Activated CD8-positive, alpha-beta memory T cell treated with anti-CD3 and anti-CD28 coated beads for 1 hour (primary cell): ENCODE data around the gene LTBP1.
"Not testable (repeated sequence)": the region's sequence is repeated elsewhere in the genome, so short reads cannot be mapped to it uniquely, and the experiment has no call there.

Experiments used
- DNase-seq, 2 donors: peaks; one replicate each; pipeline ENCODE4 v3.0.0-alpha.2; 2020; ENCODE audit warnings: low read depth in 1 of 2; ENCODE audit errors: extremely low read depth in 1 of 2

LTBP1 gene

GRCh38 chr2:33134086-33134771, 187.5 kb downstream of the LTBP1 start:
- no peak for DNase-seq

GRCh38 chr2:33134791-33135560, 188.2 kb downstream of the LTBP1 start:
- no peak for DNase-seq

- DNase-seq, result no peak
Measured at GRCh38 chr2:33135645-33136044, 188.9 kb downstream of the LTBP1 start.

- DNase-seq, result no peak
Measured at GRCh38 chr2:33136056-33136455, 189.3 kb downstream of the LTBP1 start.

GRCh38 chr2:33136566-33136965, 189.8 kb downstream of the LTBP1 start:
- no peak for DNase-seq

- no peak for DNase-seq
Measured at GRCh38 chr2:33137331-33137730, 190.6 kb downstream of the LTBP1 start.

GRCh38 chr2:33139949-33140348, 193.2 kb downstream of the LTBP1 start:
- no peak for DNase-seq

- no peak for DNase-seq
Measured at GRCh38 chr2:33141476-33141875, 194.7 kb downstream of the LTBP1 start.

GRCh38 chr2:33142810-33143209, 196.1 kb downstream of the LTBP1 start:
- no peak for DNase-seq

GRCh38 chr2:33144243-33144642, 197.5 kb downstream of the LTBP1 start:
- DNase-seq, result no peak

GRCh38 chr2:33145459-33145858, 198.7 kb downstream of the LTBP1 start:
- DNase-seq, result no peak

GRCh38 chr2:33146102-33146501, 199.3 kb downstream of the LTBP1 start:
- no peak for DNase-seq

- no peak for DNase-seq
Measured at GRCh38 chr2:33153008-33153407, 206.3 kb downstream of the LTBP1 start.

- DNase-seq, result no peak
Measured at GRCh38 chr2:33158482-33159003, 211.8 kb downstream of the LTBP1 start.

GRCh38 chr2:33160191-33160590, 213.4 kb downstream of the LTBP1 start:
- no peak for DNase-seq

- no peak for DNase-seq
Measured at GRCh38 chr2:33166287-33166881, 219.6 kb downstream of the LTBP1 start.

- DNase-seq, result no peak
Measured at GRCh38 chr2:33167622-33168245, 221.0 kb downstream of the LTBP1 start.

- no peak for DNase-seq
Measured at GRCh38 chr2:33168425-33168824, 221.7 kb downstream of the LTBP1 start.

- no peak for DNase-seq
Measured at GRCh38 chr2:33168922-33169321, 222.2 kb downstream of the LTBP1 start.

GRCh38 chr2:33170251-33170650, 223.5 kb downstream of the LTBP1 start:
- not testable (repeated sequence) for DNase-seq

GRCh38 chr2:33177627-33178026, 230.9 kb downstream of the LTBP1 start:
- no peak for DNase-seq
